HG03097 (cell line): ENCODE data around the gene PMM2.

Source experiments
- ATAC-seq: cut with Tn5 transposase; IDR thresholded peaks from one replicate; pipeline ENCODE4 v1.9.1; 2021; ENCODE audit not compliant: unreplicated experiment, low FRiP score

The PMM2 gene

GRCh38 chr16:8848231-8848938 is 50.7 kb downstream of the PMM2 start:
- ATAC-seq, result no peak

GRCh38 chr16:8848939-8849391 is 51.3 kb downstream of the PMM2 start:
- no peak for ATAC-seq

DNA sequence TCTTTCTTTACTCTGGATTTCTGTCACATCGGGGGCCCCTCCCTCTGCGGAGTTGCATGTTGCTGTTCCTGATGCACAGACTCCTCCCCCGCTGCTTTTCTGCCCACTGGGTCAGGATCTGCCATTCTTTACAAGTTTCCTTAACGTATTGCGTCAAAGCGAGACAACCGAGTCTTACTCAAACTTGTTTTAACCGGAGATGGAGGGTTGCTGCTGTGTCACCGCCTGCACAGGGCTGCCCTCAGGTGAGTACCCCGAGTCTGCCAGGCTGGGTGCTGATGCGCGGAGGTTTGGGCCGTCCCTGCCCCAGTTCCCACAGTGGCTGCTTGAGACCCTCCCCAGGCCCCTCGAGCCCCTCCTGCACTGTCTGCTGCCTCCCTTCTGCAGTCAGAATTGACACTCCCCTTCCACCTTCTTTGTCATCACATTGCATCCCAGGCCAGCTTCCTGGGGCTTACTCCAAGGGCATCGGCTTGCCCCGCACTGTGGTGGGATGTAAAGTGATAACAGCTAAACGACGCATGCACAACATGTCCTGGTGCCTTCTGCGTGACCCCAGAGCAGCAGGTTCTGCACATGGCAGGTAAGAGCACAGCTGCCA is 51.9 kb downstream of the PMM2 start:
- ATAC-seq, result no peak

GRCh38 chr16:8850279-8850885 is 52.7 kb downstream of the PMM2 start:
- no peak for ATAC-seq

GRCh38 chr16:8851761-8852403 is 54.2 kb downstream of the PMM2 start:
- ATAC-seq, result no peak

DNA sequence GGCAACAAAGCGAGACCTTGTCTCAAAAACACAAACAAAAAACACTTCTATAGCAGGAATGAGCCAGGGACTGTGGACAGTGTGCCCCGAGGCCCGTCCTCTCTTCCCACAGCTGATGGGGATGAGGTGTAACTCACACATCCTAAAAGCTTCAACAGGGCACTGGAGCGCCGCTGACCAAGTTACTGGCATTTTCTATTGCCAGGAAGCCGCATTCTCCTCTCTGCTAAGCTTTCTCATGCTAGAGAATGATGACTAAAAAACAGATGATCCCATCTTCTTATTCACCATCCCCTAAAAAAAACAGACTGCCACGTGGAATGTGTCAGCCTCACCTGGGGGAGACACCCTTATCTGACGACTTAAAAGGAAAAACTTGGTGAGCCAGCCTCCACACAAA is 54.9 kb downstream of the PMM2 start:
- ATAC-seq, result no peak

- ATAC-seq, result no peak
These were observed 55.5 kb downstream of the PMM2 start for GRCh38 chr16:8853150-8853549.

GRCh38 chr16:8853611-8854010 is 56.0 kb downstream of the PMM2 start:
- no peak for ATAC-seq

- ATAC-seq, result no peak
These were observed 56.8 kb downstream of the PMM2 start for GRCh38 chr16:8854298-8854948.

GRCh38 chr16:8855051-8855786 is 57.6 kb downstream of the PMM2 start:
- ATAC-seq, result no peak

DNA sequence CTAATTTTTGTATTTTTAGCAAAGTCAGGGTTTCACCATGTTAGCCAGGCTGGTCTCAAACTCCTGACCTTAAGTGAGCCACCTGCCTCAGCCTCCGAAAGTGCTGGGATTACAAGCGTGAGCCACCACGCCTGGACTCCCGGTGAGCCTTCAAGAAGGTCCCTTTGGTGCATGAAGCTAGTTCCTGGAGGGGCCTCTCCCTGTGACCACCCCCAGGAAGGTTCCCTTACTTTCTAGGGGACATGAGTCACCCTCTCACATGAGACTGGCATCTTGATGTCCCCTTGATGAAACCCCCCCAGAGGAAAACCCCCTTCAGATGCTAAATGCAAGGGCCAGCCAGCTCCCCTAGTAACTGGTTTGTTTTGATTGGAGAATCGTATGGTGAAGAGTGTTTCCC is 58.3 kb downstream of the PMM2 start:
- no peak for ATAC-seq

- no peak for ATAC-seq
These were observed 61.6 kb downstream of the PMM2 start for GRCh38 chr16:8858994-8859912.

- ATAC-seq, result no peak
These were observed 62.6 kb downstream of the PMM2 start for GRCh38 chr16:8859913-8860881.

DNA sequence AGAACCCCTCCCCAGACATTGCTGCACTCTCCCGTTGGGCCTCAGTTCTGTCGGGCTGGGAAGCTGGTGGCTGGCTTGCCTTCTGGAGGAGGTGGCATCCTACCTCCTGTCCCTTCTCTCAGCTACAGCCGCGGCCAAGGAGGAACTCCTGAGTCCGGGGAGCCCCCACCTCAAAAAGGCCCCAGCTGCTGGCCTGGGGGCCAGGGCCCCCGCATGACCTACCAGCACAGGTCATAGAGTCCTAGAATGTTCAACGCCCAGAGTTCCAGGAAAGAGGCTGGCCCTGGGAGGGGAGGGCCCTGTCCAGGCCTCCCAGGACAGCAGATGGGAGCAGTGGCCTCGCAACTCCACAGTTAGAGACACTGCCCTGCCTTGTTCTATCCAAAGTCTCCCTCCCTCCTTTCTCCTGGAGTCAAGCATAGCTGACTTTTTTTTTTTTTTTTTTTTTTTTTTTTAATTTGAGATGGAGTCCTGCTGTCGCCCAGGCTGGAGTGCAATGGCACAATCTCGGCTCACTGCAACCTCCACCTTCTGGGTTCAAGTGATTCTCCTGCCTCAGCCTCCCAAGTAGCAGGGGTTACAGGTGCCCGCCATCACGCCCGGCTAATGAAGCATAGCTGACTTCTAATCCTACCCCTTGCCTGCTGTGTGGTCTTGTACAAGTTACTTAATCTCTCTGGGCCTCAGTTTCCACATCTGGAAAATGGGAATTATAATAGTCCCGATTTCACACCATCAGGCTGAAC is 64.1 kb downstream of the PMM2 start:
- ATAC-seq, result no peak

GRCh38 chr16:8862309-8863130 is 64.9 kb downstream of the PMM2 start:
- ATAC-seq, result no peak

DNA sequence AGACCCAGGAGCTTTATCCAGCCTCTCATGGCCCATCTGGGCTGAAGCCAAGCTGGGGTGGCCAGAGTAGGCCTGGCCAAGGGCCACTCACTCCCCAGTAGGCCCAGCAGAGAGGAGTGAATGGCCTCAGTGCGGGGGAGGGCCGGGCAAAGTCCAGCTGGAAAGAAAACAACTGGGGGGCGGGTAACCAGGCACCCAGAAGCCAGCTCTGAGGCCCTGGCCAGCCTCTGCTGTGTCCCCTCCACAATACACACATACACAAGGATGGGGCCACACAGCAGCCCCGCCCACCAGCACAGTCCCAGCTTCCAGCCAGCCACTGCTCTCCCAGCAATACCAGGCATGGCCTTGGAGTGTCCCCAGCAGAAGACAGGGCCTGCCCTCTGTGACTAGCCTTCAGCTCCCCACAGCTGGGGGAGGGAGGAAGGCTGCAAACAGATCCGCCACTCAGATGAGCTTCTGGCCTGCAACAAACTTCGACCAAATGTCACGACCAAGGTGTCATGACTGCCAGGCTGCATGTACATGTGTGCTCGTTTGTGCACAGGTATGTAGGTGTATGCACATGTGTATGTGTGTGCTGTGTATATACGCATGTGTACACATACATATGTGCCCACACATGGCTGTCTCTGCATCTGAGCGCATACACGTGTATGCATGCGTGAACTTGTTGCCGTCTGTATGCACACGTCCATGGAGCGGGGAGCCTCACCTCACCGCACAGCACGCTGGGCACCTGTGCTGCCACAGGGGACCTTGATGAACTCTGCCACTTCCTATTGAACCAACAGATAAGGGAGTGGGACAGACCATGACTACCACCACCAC is 66.2 kb downstream of the PMM2 start:
- no peak for ATAC-seq
